MCF 10A (cell line): ENCODE data around the gene RAB35. TPM values are rescaled to one million over a fixed set of nuclear protein-coding genes. Genes with fewer than 3 reads are reported as not detected.

ENCODE experiments used
- BruUV-seq: library from RNA; stranded (reverse); fragments of 400-500 nt; replicated peaks from 2 replicates; lab custom pipeline; 2021; lab: Mats Ljungman, UMichigan
- CTCF ChIA-PET: fragments of 300-600 bp; sonication (Branson Sonifier 250); formaldehyde crosslinking; extraction: SDS; loops from one replicate; lab custom pipeline; 2021; ENCODE audit warnings: antibody characterized with exemption, inconsistent platforms; lab: Yijun Ruan, JAX
- POLR2A ChIA-PET: fragments of 300-600, 350-650 bp; sonication (Branson Sonifier 250); formaldehyde crosslinking; extraction: SDS; loops from one replicate; lab custom pipeline; 2020; ENCODE audit warnings: antibody characterized with exemption, inconsistent platforms; lab: Yijun Ruan, JAX
- DNase-seq: peaks from one replicate; pipeline ENCODE4 v3.0.0-alpha.2; 2018; ENCODE audit not compliant: unreplicated experiment
- H3K27ac Mint-ChIP-seq: one replicate; pipeline ENCODE4 v1.8.0; 2022; ENCODE audit warnings: mild to moderate bottlenecking, low read depth, mixed read lengths; ENCODE audit not compliant: unreplicated experiment
- H3K27me3 Mint-ChIP-seq: one replicate; pipeline ENCODE4 v1.8.0; 2022; ENCODE audit warnings: mixed read lengths; ENCODE audit not compliant: insufficient read depth, unreplicated experiment
- H3K36me3 Mint-ChIP-seq: one replicate; pipeline ENCODE4 v1.8.0; 2022; ENCODE audit warnings: mild to moderate bottlenecking, moderate library complexity, mixed read lengths; ENCODE audit not compliant: insufficient read depth, unreplicated experiment
- H3K4me1 Mint-ChIP-seq: one replicate; pipeline ENCODE4 v1.8.0; 2022; ENCODE audit warnings: mixed read lengths; ENCODE audit not compliant: insufficient read depth, unreplicated experiment
- H3K4me3 Mint-ChIP-seq: one replicate; pipeline ENCODE4 v1.8.0; 2022; ENCODE audit warnings: mild to moderate bottlenecking, moderate library complexity, mixed read lengths; ENCODE audit not compliant: unreplicated experiment
- H3K9me3 Mint-ChIP-seq: one replicate; pipeline ENCODE4 v1.8.0; 2022; ENCODE audit warnings: mixed read lengths; ENCODE audit not compliant: unreplicated experiment
- intact Hi-C: fragments of 100-400 bp; cut with micrococcal nuclease; formaldehyde crosslinking; loops from 2 replicates; pipeline ENCODE4 v1.14.1; 2022
- total RNA-seq: library from RNA; stranded (reverse); gene quantifications from 2 replicates; pipeline ENCODE4 v1.2.3, GENCODE V29; 2022
- TF ChIP-seq, protein P1 (sequence below): fragments of 200-600 bp; IDR thresholded peaks from one replicate; pipeline ENCODE4 v1.8.0; 2022; ENCODE audit warnings: antibody characterized with exemption, mild to moderate bottlenecking; ENCODE audit not compliant: unreplicated experiment

The RAB35 gene
- total RNA-seq, 1 experiment from 2014 or later = 57.8 TPM

DNA sequence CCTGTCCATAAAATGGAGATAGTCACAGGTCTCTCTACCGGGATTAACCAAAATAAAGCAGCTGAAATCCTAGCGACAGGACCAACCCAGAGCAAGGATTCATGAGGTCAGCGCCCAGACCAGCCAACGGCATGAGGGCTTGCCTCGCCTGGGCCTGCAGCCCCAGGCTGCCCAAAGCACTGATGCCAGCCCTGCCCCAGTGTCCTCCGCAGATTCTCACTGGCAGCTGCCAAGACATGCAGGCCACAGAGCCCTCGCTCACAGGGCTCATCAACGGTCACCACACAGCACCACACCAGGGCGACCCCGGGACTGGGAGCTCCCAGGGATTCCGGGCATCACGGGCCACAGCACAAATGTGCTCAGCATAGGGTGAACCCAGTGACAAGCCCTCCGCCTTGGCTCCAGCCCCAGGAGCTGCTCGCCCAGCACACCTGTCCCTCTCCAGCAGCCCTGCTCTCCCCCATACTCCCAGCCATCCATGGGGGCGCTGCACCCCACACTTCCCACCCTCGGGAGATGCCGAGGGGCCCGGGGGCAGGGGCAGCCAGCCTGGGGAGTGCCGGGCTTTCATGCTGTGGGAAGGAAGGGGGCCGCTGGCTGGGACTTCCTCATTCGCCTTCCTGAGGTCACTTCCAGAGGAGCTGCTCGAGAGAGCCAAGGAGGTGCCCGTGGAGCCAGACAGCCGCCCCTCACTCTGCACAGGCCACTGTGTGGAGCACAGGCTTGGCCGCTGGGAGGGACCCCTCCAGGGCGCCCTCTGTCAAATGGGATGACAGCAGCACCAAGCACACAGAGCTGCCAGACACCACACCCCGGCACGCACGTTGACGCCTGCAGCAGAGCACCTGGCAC, 14.1 kb downstream of the RAB35 start:
- Mint-ChIP-seq H3K9me3 (no peaks in the 10 kb centered on the region), H3K4me3 (no peak overlapping the region), H3K27me3 (no peaks in the 10 kb centered on the region), H3K36me3 (peaks cover 62% of the 10 kb centered on the region), H3K4me1 (peaks cover 13% of the 10 kb centered on the region), H3K27ac (no peak overlapping the region)
- BruUV-seq = no TSS peak
- ChIA-PET POLR2A (interaction anchor here (1.4 kb wide), 1 partner anchor 12 kb away, joined by 4 read pairs; no protein-coding TSS in a partner anchor), CTCF (interaction anchor here (0.6 kb wide), 1 partner anchor 322 kb away, joined by 4 read pairs; no protein-coding TSS in a partner anchor)
- intact Hi-C loops = no loop called here
- TF ChIP-seq, protein P1, sequence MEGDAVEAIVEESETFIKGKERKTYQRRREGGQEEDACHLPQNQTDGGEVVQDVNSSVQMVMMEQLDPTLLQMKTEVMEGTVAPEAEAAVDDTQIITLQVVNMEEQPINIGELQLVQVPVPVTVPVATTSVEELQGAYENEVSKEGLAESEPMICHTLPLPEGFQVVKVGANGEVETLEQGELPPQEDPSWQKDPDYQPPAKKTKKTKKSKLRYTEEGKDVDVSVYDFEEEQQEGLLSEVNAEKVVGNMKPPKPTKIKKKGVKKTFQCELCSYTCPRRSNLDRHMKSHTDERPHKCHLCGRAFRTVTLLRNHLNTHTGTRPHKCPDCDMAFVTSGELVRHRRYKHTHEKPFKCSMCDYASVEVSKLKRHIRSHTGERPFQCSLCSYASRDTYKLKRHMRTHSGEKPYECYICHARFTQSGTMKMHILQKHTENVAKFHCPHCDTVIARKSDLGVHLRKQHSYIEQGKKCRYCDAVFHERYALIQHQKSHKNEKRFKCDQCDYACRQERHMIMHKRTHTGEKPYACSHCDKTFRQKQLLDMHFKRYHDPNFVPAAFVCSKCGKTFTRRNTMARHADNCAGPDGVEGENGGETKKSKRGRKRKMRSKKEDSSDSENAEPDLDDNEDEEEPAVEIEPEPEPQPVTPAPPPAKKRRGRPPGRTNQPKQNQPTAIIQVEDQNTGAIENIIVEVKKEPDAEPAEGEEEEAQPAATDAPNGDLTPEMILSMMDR = no peak
- no peak for DNase-seq

DNA sequence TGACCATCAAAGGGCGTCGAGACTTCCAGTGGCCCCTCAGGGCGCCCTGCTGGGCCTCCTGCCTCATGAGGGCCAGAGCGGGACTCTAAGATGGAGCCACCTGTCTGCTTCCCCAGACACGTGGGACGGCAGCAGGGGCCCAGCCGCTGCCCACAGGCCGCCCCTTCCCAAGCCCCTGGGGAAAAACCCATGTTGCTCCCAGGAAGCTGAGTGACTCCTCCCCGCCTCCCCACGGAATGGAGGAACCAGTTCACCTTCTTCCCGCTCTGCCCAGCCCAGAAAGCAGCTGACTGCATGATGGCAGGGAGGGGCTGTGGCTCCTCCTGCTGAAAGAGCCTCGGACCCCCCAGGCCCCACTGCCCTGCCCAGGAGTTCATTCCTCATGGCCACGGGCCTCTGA, 14.9 kb downstream of the RAB35 start:
- no peaks in the 10 kb centered on the region for H3K9me3 Mint-ChIP-seq
- no peak for DNase-seq
- CTCF ChIA-PET = no interaction called here
- peaks cover 66% of the 10 kb centered on the region for H3K36me3 Mint-ChIP-seq
- no TSS peak for BruUV-seq
- POLR2A ChIA-PET = interaction anchor here (0.6 kb wide), 1 partner anchor 14 kb away, joined by 3 read pairs; no protein-coding TSS in a partner anchor
- H3K4me1 Mint-ChIP-seq = peaks cover 13% of the 10 kb centered on the region
- H3K27me3 Mint-ChIP-seq = no peaks in the 10 kb centered on the region
- no peak overlapping the region for H3K27ac Mint-ChIP-seq
- intact Hi-C loops = no loop called here
- TF ChIP-seq, protein P1 = no peak
- H3K4me3 Mint-ChIP-seq = no peak overlapping the region

DNA sequence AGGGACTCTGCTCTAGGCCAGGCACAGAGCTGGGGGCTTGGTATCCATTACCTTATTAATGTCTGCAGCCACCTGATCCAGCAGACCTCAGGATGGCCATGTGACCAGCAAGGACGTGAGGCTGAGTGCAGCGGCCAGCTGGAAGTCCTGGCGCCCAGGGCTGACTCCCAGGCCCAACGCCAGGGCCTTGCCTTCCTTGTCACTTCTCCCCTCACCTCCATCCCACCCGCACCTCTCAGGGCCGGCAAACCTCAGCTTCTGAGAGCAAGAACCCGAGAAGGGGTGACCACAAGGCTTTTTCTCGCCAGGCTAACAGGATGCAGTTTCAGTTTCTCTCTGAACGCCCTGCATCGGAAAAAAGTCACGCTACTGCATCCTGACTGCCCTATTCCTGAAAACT, 15.4 kb downstream of the RAB35 start:
- ChIA-PET POLR2A (interaction anchor here (0.6 kb wide), 1 partner anchor 15 kb away, joined by 3 read pairs; no protein-coding TSS in a partner anchor), CTCF (interaction anchor here (1.3 to 1.8 kb wide), 2 partner anchors 14 to 16 kb away, joined by 4 to 10 read pairs; partner anchors contain the start of gene RAB35)
- intact Hi-C loops = no loop called here
- H3K27ac Mint-ChIP-seq = no peak overlapping the region
- TF ChIP-seq, protein P1 = no peak
- no peaks in the 10 kb centered on the region for H3K9me3 Mint-ChIP-seq
- no peak overlapping the region for H3K4me3 Mint-ChIP-seq
- peaks cover 66% of the 10 kb centered on the region for H3K36me3 Mint-ChIP-seq
- H3K27me3 Mint-ChIP-seq = no peaks in the 10 kb centered on the region
- no TSS peak for BruUV-seq
- peaks cover 12% of the 10 kb centered on the region for H3K4me1 Mint-ChIP-seq
- DNase-seq = no peak

DNA sequence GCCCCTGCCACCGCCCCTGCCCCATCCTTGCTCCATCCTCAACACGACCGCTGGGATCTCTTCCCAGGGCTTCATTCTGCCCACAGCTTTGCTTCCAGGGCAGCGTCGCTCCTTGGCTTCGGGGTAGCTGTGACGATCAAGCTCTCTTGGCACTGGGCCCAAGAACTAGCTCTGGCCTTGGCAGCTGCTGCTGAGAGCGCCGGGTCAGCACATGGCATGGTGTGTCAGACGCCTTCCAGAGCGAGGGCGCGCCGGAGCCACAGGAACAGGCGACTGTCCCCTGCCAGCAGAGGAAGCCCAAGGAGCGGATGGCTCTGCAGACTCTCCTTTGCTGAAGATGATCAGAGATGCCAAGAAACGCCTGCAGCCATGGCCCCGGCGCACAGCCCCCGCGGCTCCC, 15.9 kb downstream of the RAB35 start:
- no peaks in the 10 kb centered on the region for H3K27me3 Mint-ChIP-seq
- intact Hi-C loops = no loop called here
- TF ChIP-seq, protein P1 = no peak
- no peak for DNase-seq
- H3K9me3 Mint-ChIP-seq = no peaks in the 10 kb centered on the region
- H3K4me3 Mint-ChIP-seq = no peak overlapping the region
- BruUV-seq = no TSS peak
- ChIA-PET POLR2A (no interaction called here), CTCF (interaction anchor here (1.3 to 1.8 kb wide), 2 partner anchors 13 to 16 kb away, joined by 4 to 10 read pairs; partner anchors contain the start of gene RAB35)
- no peak overlapping the region for H3K27ac Mint-ChIP-seq
- peaks cover 68% of the 10 kb centered on the region for H3K36me3 Mint-ChIP-seq
- H3K4me1 Mint-ChIP-seq = peaks cover 7% of the 10 kb centered on the region
